Gastrocnemius medialis (tissue), 4 donors: ENCODE measurements around the gene CDH18. TPM values are rescaled to one million over a fixed set of nuclear protein-coding genes. Genes with fewer than 3 reads are reported as not detected.

ENCODE experiments used
- ATAC-seq, 2 donors: fragments of 150-250 bp; one replicate each; pipeline ENCODE4 v1.9.1; 2016
- DNase-seq, 2 donors: peaks; one replicate each; pipeline ENCODE4 v3.0.0-alpha.2; 2019
- H3K27ac ChIP-seq, 4 donors: fragments of 200-600 bp; sonication (generic); 1 replicate in 1 of 4; 2 replicates in 3 of 4; pipeline ENCODE4 v1.5.1; 2016 to 2018; ENCODE audit warnings: mild to moderate bottlenecking in 2 of 4, moderate library complexity in 1 of 4
- H3K27me3 ChIP-seq, 3 donors: fragments of 200-600 bp; sonication (generic) in 2 of 3; 1 replicate in 1 of 3; 2 replicates in 2 of 3; pipeline versions ENCODE4 v1.5.1 to v1.6.0; 2016 to 2019; ENCODE audit warnings: mild to moderate bottlenecking in 1 of 3, moderate library complexity in 1 of 3
- H3K36me3 ChIP-seq, 2 donors: fragments of 200-600 bp; sonication (generic) in 1 of 2; one replicate each; pipeline ENCODE4 v1.5.1; 2017 to 2018
- H3K4me1 ChIP-seq, 2 donors: fragments of 200-600 bp; sonication (generic) in 1 of 2; one replicate each; pipeline ENCODE4 v1.5.1; 2016 to 2017; ENCODE audit warnings: mild to moderate bottlenecking in 2 of 2
- H3K4me3 ChIP-seq, 4 donors: fragments of 200-600 bp; sonication (generic) in 3 of 4; 1 replicate in 1 of 4; 2 replicates in 3 of 4; pipeline ENCODE4 v1.5.1; 2016 to 2019; ENCODE audit warnings: mild to moderate bottlenecking in 2 of 4
- H3K9me3 ChIP-seq, 3 donors: fragments of 200-600 bp; sonication (generic) in 2 of 3; 1 replicate in 1 of 3; 2 replicates in 2 of 3; pipeline ENCODE4 v1.5.1; 2016 to 2019
- CTCF ChIP-seq, 5 experiments: fragments of 450-650 bp in 3 of 5; fragments of 200-600 bp in 2 of 5; sonication (generic) in 2 of 5; IDR thresholded peaks in 4 of 5; conservative IDR thresholded peaks in 1 of 5; 1 replicate in 4 of 5; 2 replicates in 1 of 5; pipeline ENCODE4 v1.5.1; 2016 to 2019; ENCODE audit warnings: antibody characterized with exemption in 5 of 5, mild to moderate bottlenecking in 3 of 5, moderate library complexity in 3 of 5
- POLR2A ChIP-seq, 2 donors: fragments of 450-650 bp; IDR thresholded peaks; one replicate each; pipeline ENCODE4 v1.6.1; 2017; ENCODE audit warnings: antibody characterized with exemption in 2 of 2, mild to moderate bottlenecking in 2 of 2, moderate library complexity in 2 of 2
- in situ Hi-C, 4 donors: fragments of 200-750 bp; cut with MboI; loops; one replicate each; pipeline versions ENCODE4 v1.15.0 to v1.8.0; 2017; ENCODE audit warnings: low sequenced_read_pairs in 4 of 4
- intact Hi-C: fragments of 100-400 bp; cut with DNase I; formaldehyde crosslinking; loops from one replicate; pipeline ENCODE4 v1.15.1; 2023; ENCODE audit warnings: low total_unique reads
- total RNA-seq, 4 donors: library from RNA; depleted of rRNA; stranded (reverse); fragments of >200 nt; gene quantifications; one replicate each; pipeline versions ENCODE4 v1.1.0 to v1.2.3, GENCODE V29; 2016

CDH18 gene
- total RNA-seq, 4 donors from 2014 or later: not detected

- Histone ChIP-seq H3K27ac (no peak overlapping the region), H3K4me1 (no peaks in the 10 kb centered on the region), H3K4me3 (no peak overlapping the region), H3K27me3 (no peaks in the 10 kb centered on the region), H3K9me3 (no peaks in the 10 kb centered on the region), H3K36me3 (no peaks in the 10 kb centered on the region)
- no peak for ATAC-seq
- intact Hi-C loops: no loop called here
- TF ChIP-seq POLR2A (IDR thresholded peaks at IDR 0.05) (no peak), CTCF (IDR thresholded peaks at IDR 0.05 in 4 of 5, conservative IDR thresholded peaks at IDR 0.05 in 1 of 5) (no peak)
- no peak for DNase-seq
- in situ Hi-C loops: no loop called here
Observed at GRCh38 chr5:19728571-19728970, 259.4 kb downstream of the CDH18 start.

- intact Hi-C loops: no loop called here
- H3K36me3 ChIP-seq: no peaks in the 10 kb centered on the region
- no peak for DNase-seq
- H3K27me3 ChIP-seq: no peaks in the 10 kb centered on the region
- TF ChIP-seq POLR2A (IDR thresholded peaks at IDR 0.05) (no peak), CTCF (IDR thresholded peaks at IDR 0.05 in 4 of 5, conservative IDR thresholded peaks at IDR 0.05 in 1 of 5) (no peak)
- no peaks in the 10 kb centered on the region for H3K4me1 ChIP-seq
- no peaks in the 10 kb centered on the region for H3K9me3 ChIP-seq
- H3K27ac ChIP-seq: no peak overlapping the region
- in situ Hi-C loops: no loop called here
- no peak for ATAC-seq
- H3K4me3 ChIP-seq: no peak overlapping the region
Observed at GRCh38 chr5:19719109-19719508, 268.9 kb downstream of the CDH18 start.

GRCh38 chr5:19713740-19714139 is 274.3 kb downstream of the CDH18 start:
- ATAC-seq: no peak
- H3K27ac ChIP-seq: no peak overlapping the region
- H3K27me3 ChIP-seq: no peaks in the 10 kb centered on the region
- no peaks in the 10 kb centered on the region for H3K9me3 ChIP-seq
- TF ChIP-seq CTCF (IDR thresholded peaks at IDR 0.05 in 4 of 5, conservative IDR thresholded peaks at IDR 0.05 in 1 of 5): no peak
- no peak for TF ChIP-seq POLR2A (IDR thresholded peaks at IDR 0.05)
- H3K4me1 ChIP-seq: no peaks in the 10 kb centered on the region
- H3K4me3 ChIP-seq: no peak overlapping the region
- DNase-seq: no peak
- in situ Hi-C loops: no loop called here
- H3K36me3 ChIP-seq: no peaks in the 10 kb centered on the region
- intact Hi-C loops: no loop called here

- Histone ChIP-seq H3K36me3 (no peaks in the 10 kb centered on the region), H3K4me1 (no peaks in the 10 kb centered on the region), H3K27ac (no peak overlapping the region), H3K27me3 (no peaks in the 10 kb centered on the region), H3K4me3 (no peak overlapping the region), H3K9me3 (no peaks in the 10 kb centered on the region)
- ATAC-seq: no peak
- TF ChIP-seq CTCF (IDR thresholded peaks at IDR 0.05 in 4 of 5, conservative IDR thresholded peaks at IDR 0.05 in 1 of 5): no peak
- TF ChIP-seq POLR2A (IDR thresholded peaks at IDR 0.05): no peak
- DNase-seq: no peak
- intact Hi-C loops: no loop called here
- in situ Hi-C loops: no loop called here
Observed at GRCh38 chr5:19709403-19709802, 278.6 kb downstream of the CDH18 start.

- Histone ChIP-seq H3K36me3 (no peaks in the 10 kb centered on the region), H3K4me1 (no peaks in the 10 kb centered on the region), H3K4me3 (no peak overlapping the region), H3K27ac (no peak overlapping the region), H3K27me3 (no peaks in the 10 kb centered on the region), H3K9me3 (no peaks in the 10 kb centered on the region)
- DNase-seq (no peak), ATAC-seq (no peak)
- intact Hi-C loops: no loop called here
- no peak for TF ChIP-seq POLR2A (IDR thresholded peaks at IDR 0.05)
- TF ChIP-seq CTCF (IDR thresholded peaks at IDR 0.05 in 4 of 5, conservative IDR thresholded peaks at IDR 0.05 in 1 of 5): no peak
- in situ Hi-C loops: no loop called here
Observed at GRCh38 chr5:19706776-19707175, 281.2 kb downstream of the CDH18 start.
